GDM1 (cell line): ENCODE results near the gene TECTB.

Source experiments
- DNase-seq: peaks from one replicate; lab custom pipeline; 2025; lab: John Stamatoyannopoulos, UW

The TECTB gene

GRCh38 chr10:112275512-112276245 lies 7.5 kb upstream of the TECTB start:
- no peak for DNase-seq

DNA sequence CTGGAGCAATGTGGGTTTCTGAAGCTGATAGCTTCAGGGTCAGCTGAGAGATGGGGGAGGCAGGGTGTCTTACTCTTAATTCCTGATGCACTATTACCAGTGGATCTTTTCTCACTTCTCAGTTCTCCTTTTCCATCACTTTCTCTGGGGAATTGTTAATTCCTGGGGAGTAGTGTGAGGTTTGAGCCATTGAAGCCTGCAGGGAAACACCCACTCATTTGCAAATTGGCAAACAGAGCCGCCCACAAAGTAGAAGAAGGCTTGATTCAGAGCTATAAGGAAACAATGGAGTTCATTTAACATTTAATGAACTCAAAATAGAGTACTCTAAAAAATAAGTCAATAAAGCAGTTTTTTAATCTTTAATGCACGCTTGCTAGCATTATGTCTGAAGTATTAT lies 4.3 kb upstream of the TECTB start:
- no peak for DNase-seq

DNA sequence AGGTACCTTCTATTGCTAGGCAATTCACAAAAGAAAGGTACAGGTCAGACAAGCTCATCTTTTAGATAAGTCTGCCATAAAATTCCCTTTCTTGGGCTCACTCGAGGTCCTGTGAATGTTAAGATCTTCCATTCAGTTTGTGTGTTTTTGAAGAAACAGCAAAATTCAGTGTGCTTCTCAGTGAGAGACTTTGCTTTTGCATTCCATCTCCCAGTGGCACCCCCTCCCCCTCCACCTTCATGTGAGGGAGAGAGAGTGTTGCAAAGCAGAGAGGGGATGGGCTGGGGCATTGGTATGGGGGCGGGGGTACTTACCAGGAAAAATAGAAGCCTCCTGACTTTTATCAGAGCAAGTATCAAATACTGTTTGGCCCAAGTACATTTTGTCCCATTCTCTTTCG lies 3.8 kb upstream of the TECTB start:
- no peak for DNase-seq

- no peak for DNase-seq
Measured at GRCh38 chr10:112280205-112280921, 2.8 kb upstream of the TECTB start.

DNA sequence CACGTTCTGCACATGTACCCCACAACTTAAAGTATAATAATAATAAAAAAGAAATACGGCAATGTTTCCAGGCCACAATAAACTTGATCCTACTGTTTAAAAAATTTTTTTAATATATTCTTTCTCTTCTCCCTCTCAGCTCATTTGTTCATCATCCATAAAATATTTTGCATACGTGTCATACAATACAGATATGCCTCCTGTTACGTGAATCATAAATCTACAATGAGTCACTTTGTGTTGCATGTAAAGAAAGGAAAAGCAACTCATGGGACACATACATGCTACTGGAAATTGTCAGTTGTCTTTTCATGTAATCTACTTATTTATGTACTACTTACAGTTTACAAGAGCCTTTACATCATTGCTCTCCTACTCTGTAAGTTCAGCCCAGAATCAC lies 1.1 kb upstream of the TECTB start:
- no peak for DNase-seq

GRCh38 chr10:112286837-112287818 lies 3.9 kb downstream of the TECTB start:
- DNase-seq: no peak

DNA sequence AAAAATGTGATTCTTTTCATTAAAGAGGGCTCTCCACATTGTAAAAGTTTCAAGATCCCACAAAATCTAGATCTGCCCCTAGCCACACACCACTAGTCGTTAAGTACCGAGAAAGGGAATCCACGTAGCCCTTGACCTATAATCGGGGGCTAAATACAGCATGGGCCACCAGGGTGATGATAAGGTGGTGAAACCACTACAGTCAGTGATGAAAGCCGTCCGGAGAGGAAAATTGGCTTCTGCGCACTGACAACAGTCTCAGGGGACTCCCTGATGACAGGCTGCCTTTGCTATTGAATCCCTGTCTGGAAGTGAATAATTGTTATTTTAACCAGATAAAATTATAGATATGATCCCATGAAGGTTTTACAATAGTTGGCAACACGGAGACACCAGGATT lies 4.6 kb downstream of the TECTB start:
- no peak for DNase-seq

DNA sequence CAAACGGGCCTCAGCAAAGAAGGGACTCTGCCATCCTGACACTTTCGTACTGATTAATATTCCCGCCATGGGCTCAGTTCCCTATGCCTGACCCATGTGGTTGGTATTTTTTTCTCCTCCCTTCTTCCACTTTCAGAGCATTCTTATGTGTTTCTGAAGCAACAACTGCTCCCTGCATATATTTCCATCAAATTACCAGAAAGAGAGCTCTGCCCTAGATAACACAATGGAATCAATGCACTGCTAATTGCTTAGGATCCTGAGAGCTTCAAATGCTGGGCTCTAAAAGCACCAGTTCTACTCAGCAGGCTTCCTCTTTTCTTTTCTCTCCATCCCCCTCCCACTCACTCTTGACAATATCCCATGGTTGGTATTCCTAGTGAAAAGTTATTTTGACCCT lies 5.3 kb downstream of the TECTB start:
- no peak for DNase-seq

GRCh38 chr10:112289373-112290053 lies 6.3 kb downstream of the TECTB start:
- no peak for DNase-seq

DNA sequence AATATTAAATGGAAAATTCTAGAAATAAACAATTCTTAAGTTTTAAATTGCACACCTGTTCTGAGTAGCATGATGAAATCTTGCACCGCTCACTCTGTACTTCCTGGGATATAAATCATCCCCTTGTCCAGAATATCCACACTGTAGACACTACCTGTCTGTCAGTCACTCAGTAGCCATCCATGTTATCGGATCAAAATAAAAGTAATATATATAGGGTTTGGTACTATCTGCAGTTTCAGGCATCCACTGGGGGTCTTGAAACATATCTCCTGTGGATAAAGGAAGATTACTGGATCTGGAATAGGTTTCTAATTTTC lies 6.8 kb downstream of the TECTB start:
- DNase-seq: no peak

DNA sequence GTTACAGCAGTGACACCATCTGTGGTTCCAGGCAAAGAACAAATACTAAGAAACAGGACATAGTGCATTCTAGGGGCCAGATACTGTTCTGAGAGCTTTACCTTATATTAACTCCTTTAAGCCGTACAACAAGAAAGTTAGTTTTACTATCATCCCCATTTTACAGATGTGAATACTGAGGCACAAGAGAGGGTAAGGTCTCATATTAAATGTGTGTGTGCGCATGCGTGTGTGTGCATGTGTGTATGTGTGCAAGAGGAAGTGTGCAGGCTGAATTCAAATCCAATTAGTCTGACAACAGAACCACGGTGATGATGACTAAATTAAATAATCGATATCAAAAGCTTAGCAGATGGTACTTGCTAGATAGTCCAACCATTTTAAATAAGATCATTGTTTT lies 11.0 kb downstream of the TECTB start:
- no peak for DNase-seq

- no peak for DNase-seq
Measured at GRCh38 chr10:112295853-112296830, 12.9 kb downstream of the TECTB start.

DNA sequence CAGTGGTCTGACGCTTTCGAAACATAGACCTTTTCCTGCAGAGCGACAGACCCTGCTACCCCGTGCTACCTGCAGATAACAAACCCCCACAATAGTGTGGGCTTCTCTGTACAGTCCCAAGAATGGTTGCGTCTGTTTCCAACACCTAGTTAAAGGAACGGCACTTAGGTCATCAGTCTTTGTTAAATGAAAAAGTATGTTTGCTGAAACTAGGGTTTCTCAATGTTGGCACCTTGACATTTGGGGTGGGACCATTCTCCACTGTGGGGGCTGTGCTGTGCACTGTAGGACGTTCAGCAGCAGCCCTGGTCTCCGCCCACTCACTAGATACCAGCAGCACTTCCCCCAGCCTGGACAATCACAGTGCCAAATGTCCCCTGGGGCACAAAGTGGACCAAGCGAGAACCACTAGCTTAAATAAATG lies 13.7 kb downstream of the TECTB start:
- DNase-seq: no peak

DNA sequence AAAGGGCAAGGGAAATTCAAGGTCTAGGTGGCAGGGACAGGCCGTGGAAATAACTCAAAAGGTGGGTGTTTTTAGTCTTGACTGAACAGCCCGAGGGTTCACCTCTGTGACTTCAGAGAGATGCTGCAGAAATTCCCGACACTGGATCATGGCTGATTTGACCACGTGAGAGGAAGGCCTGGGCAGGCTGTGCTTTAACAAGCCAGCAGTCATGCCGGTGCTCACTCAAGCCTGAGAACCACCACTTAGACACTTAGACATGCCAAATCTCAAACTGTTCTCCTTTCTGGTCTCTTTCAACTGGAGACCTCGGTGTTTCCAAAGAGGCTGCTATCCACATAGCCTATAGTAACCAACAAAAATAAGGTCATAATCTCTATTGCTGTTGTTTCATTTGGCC lies 15.4 kb downstream of the TECTB start:
- DNase-seq: no peak

- no peak for DNase-seq
Measured at GRCh38 chr10:112299456-112299855, 16.3 kb downstream of the TECTB start.

DNA sequence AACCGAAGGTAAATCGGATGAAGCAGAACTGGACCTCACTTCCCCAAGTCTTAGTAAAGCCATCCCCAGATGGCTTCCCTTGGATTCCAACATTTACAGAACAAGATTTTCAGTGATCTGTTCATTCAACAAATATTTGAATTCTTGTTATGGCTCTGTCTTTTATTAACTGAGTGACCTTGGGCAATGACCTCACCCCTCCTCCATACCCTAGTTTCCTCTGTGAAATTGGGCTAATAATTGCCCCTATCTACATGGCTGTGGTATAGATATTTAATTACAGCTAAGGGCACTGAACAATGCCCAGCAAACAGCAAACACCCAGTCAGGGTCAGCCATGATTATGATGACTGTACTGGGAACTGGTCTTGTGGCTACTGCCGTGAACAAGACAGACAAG lies 19.1 kb downstream of the TECTB start:
- DNase-seq: no peak

DNA sequence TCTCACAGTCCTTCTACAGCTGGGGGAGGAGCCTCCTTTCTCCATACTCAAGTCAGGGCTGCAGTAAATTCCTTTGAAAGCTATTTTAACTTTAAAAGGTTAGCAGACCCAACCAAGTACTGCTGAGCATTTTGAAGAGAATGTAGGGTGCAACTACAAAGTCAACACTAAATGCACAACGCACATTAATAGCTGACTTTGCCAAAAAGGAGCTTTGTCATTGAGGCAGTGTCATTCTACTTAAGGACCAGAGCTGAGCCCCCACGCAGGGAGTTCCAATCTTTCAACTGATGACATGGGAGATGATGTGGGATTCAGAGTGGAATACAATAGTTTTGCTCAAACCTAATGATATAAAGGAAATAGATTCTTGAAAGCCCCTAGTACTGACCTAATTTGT lies 20.3 kb downstream of the TECTB start:
- DNase-seq: no peak

DNA sequence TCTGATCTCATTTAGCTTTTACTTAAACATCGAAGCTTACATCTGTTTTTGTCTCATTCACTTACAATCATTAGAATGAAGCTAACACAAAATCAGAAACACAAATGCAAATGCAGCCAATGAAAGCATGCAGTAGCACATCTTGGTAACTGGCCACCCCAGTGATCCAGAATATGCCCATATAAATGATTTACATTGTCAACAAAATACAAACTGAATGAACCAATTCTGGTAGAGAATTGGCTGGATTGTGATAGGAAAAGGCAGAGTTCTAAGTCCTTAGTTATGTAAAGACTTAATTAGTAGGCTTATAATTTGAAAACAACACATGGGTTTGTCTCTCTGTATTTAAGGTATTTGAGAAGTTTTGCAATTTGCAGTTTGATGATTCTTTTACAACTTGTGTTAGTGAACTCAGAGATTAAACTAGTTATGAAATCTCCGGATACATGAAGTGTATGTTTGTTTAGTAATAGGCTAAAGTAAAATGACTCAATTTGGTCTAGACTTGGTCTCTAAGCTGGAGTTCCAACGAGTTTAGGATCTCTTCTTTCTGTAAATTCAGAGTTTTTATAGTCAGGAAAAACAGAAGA lies 21.2 kb downstream of the TECTB start:
- no peak for DNase-seq

DNA sequence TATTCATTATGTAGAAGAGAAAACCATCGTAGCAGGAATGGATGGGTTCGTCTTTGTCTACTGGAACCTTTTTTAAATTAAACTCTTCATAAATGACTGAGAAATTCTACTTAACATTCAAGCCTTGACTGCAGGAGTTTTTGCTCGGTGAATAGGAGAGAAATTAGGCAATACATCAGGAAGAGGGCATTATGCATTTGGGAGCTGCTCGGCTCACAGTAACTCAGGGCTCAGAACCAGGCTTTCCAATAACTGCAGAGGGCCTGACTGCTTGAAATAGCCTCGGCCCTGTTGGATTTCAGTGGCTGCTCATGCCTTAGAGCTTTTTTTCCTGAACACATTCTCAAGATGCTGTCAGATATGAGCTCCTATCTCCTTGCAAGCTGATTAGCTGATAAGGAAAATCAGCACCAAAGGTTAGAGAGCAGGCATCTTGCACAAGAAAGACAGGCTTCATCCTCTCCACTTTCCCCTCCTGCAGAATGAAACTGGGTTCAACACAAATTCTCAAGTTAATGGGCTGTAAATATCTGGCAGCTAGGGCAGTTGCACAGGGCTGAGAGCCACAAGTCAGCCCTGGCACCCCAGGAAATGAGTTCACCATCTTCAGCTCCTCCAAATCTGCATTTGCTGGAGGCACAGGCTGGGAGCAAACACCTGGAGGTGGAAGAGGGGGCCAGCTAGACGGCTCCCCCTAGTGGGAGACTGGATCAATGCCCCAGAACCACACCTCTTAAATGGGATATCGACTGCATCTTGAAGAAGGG lies 24.3 kb downstream of the TECTB start:
- peak; percentile 18 for DNase-seq

DNA sequence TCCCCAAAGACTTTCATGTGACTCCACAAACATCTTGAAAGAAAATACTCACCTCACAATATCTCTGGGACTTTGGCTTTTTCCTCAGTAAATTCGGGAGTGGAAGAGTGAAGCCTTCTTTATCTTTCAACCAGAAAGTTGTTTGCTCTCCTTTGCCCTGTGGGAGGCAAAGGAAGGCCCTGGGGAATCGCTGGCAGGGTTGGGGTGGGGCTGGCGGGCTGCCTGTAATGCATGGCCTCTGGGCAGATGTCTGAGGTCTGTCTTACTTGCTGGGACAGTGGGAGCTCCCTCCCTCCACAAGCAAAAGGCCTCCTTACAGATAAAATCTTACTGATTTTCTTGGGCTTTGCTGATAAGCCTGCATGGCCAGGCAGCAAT lies 24.9 kb downstream of the TECTB start:
- no peak for DNase-seq
